ENCODE data around the gene EEIG1. TPM values are rescaled to one million over a fixed set of nuclear protein-coding genes. Genes with fewer than 3 reads are reported as not detected.
A peak's percentile ranks its signal among the peaks of the same experiment; 100 is the strongest.

The EEIG1 gene
- total RNA-seq, 1 experiment from 2014 or later: 52.3 TPM

DNA sequence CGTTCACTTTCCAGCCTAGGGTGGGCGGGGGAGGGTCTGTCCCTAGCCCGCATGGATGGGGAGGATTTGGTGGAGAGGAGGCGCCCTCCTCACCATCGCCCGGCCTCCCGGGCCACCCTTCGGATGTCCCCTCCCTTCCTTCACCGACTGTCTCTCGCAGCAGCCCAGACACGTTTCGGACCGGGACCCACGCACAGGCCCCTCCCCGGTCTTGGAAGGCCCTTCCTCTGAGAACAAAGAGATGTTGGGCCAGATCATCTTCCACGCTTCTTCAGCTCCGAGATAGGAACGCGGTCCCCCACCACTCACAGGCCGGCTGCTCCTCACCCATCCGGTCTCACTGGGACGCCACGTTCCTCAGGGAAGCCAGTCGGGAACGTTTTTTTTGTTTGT is 42.5 kb downstream of the EEIG1 start:
- Histone ChIP-seq H3T11ph (ENCODE audit: low read length) (no peak overlapping the region), H3K27me3 (ENCODE audit: insufficient read depth, low read length) (no peaks in the 10 kb centered on the region), H2AK5ac (ENCODE audit: insufficient read length, low read length) (no peak overlapping the region), H2BK120ac (ENCODE audit: low read depth, low read length, poor library complexity, severe bottlenecking) (no peak overlapping the region), H3K23ac (ENCODE audit: insufficient read length, low read depth, low read length) (no peak overlapping the region), H2AFZ (ENCODE audit: low read length) (no peak overlapping the region), H2BK20ac (ENCODE audit: low read depth, low read length, poor library complexity, severe bottlenecking) (no peak overlapping the region), H2BK5ac (ENCODE audit: insufficient read length, low read length) (no peak overlapping the region), H3K79me1 (ENCODE audit: insufficient read depth, low read depth, low read length, poor library complexity, severe bottlenecking) (peaks cover 10% of the 10 kb centered on the region), H3K9ac (ENCODE audit: extremely low read depth, insufficient read length, low read length) (no peak overlapping the region), H4K91ac (ENCODE audit: insufficient read length, low read depth, low read length) (no peak overlapping the region), H3K79me2 (ENCODE audit: insufficient read depth, low read length) (no peaks in the 10 kb centered on the region), H3K14ac (ENCODE audit: insufficient read depth, low read length) (0 out of 2 replicates have a peak overlapping the region, but pooled peaks have one; percentile 21), H4K8ac (replicated peaks; ENCODE audit: insufficient read length, low read depth, low read length) (no peak overlapping the region), H3K27ac (ENCODE audit: insufficient read length, low read depth, low read length) (no peak overlapping the region), H3K4me1 (ENCODE audit: insufficient read depth, low read length) (no peaks in the 10 kb centered on the region), H2BK15ac (ENCODE audit: low read depth, low read length) (no peak overlapping the region), H2BK12ac (ENCODE audit: insufficient read length, low read depth, low read length) (no peak overlapping the region), H3K9me3 (ENCODE audit: control insufficient read depth, low read depth, low read length) (no peaks in the 10 kb centered on the region), H3K23me2 (ENCODE audit: insufficient read length, low read depth, low read length, poor library complexity, severe bottlenecking) (peaks cover 6% of the 10 kb centered on the region), H3K4me2 (ENCODE audit: insufficient read depth, insufficient read length, low read length) (peak overlapping the region; percentile 96), H3K4ac (ENCODE audit: low read depth, low read length) (no peak overlapping the region), H3K56ac (ENCODE audit: insufficient read length, low read depth, low read length) (no peak overlapping the region), H4K5ac (ENCODE audit: insufficient read length, low read depth, low read length) (no peak overlapping the region), H4K20me1 (ENCODE audit: control insufficient read depth, insufficient read depth, insufficient read length) (no peaks in the 10 kb centered on the region), H3K18ac (ENCODE audit: insufficient read length, low read depth, low read length) (no peak overlapping the region)
- peak overlapping the region; percentile 59 to 92 (median 91); a peak in 6 of 7 replicates for H3K27ac Mint-ChIP-seq
- no peak for TF ChIP-seq CTCF (conservative IDR thresholded peaks at IDR 0.05)
- no peaks in the 10 kb centered on the region; a peak in 1 of 5 replicates for H3K9me3 Mint-ChIP-seq
- no CpG with 5 or more reads among the region's 25 CpGs for WGBS (ENCODE audit: extremely low coverage, insufficient read length, low lambda C conversion rate)
- peaks cover 27 to 49% of the 10 kb centered on the region in 2 experiments for H3K4me1 Mint-ChIP-seq
- peaks cover 2% of the 10 kb centered on the region for H3K27me3 Mint-ChIP-seq (ENCODE audit: low read depth)
- H3K4me3 Mint-ChIP-seq: peak overlapping the region; percentile 67 to 84
- peaks cover 6 to 39% (median 31%) of the 10 kb centered on the region in 3 experiments; a peak in 6 of 7 replicates for H3K36me3 Mint-ChIP-seq (ENCODE audit: insufficient read depth in 1 of 3, low read depth in 3 of 3)
- peak; percentile 58 for DNase-seq

Data from H9 (cell line).